GM19328 (cell line): Measurements from ENCODE around the gene ERGIC1.

ENCODE experiments used
- ATAC-seq: cut with Tn5 transposase; IDR thresholded peaks from one replicate; pipeline ENCODE4 v1.9.1; 2021; ENCODE audit warnings: mild to moderate bottlenecking, moderate library complexity; ENCODE audit not compliant: unreplicated experiment

The ERGIC1 gene

DNA sequence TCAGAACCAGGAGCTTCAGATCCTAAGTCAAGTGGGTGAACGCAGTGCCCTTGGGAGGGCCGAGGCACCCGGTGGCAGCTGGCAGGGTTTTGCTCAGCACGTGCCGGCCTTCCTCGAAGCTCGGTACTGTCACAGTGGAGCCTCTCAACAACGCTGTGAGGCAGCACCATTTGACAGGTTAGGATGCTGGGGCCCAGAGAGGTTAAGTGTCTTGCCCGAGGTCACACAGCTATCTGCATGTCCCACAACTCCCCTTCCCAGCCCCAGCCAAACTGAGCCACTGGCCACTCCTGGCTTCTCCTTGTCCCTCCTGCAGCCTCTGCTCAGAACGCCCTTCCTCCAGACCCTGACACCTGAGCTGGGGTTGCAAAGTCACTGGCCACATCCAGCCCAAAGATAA, 81.5 kb downstream of the ERGIC1 start:
- no peak for ATAC-seq

DNA sequence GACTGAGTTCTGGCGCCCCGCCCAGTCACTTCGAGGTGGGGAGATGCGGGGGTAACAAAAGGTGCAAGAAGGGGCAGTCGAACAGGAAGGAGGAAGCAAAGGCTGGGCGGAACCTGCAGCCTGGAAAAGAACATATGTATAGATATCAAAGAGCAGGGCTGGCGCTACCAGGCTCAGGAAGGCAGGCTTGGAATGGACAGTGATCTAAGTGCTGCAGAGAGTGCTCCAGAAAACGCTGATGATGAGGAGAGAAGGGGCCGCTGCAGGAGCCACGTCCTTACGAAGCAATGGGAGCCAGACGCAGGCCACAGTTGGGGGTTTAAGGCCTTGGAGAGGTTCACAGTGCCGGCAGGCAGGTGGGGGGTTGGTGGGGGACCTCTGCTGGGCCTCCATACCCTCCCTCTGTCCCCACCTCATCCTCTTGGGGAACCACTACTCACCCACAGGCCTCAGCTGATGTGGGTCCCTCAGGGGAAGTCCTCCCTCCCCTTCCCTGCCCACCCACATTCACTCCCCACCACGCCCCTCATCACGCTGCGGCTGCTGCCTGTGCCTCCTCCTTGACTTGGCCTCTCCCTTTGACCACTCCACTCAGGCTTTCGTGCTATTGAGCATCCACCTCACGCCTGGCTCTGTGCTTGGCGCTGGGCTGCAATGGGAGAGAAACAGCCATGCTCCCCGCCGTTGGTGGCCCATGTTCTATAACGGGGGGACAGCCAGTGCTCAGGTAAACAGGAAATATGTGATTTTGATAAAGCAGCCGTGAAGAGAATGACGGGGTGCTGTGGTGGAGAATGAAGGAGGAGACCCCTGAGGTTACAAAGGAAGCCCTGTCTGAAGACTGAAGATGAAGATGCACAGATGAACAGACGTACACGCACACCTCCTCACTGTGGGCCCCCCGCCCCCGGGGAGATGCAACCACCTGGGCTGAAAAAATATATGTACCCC, 84.6 kb downstream of the ERGIC1 start:
- no peak for ATAC-seq

DNA sequence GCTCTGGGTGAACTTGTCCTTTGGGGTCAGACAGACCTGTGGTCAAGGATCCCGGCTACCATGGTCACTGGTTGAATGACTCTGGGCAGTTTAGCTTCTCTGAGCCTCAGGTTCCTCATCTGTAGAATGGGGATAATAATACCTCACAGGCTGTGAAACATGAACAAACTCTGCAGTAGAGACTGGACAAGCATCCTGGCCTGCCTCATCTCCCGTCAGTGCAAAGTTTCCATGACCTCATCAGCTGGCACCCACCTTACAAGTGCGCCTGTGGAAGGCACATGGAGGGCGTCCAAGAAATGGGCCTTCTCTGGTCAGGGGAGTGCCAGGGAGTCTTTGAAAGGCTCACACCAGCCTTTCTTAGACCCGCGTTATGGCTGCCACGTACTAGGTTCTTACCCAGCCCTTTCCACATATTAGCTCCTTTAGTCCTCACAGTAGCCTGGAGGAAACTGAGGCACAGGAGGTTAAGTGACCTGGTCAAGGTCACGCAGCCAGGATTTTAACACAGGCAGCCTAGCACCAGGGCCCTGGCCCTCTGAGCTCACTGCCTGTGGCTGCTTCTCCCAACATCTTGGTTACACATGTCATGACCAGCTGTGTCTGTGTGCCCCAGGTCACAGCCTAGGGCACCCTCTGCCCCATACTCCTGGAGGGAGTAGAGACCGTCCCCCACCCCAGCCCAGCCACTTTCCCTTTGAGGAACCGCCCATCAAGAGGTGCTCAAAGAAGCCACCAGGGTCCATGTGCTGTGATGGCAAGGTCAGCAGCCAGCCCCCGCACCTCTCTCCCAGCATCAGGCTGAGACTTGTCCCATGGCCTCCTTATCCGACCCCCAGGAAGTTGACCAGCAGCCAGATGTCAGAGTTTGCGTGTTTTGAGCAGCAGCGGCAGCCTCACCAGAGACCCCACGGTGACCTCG, 85.7 kb downstream of the ERGIC1 start:
- no peak for ATAC-seq

DNA sequence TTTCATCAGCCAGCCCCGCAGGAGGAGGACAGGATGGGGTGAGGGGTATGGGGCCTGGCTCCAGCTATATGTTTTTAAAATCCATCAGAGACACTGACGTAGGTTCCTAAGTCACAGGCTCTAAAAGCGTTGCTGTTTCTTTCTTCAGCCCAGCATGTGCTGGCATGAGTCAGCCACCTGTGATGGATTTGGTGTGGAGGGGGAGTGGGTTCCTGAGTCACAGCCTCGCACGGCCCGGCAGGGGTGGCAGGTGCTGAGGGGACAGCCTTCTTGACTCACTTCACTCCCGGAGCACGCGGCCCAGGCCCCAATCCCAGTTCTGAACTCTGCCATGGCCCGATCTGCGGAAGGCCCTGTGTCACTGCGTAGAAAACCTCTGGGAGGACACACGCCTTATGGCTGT, 86.4 kb downstream of the ERGIC1 start:
- ATAC-seq = no peak

DNA sequence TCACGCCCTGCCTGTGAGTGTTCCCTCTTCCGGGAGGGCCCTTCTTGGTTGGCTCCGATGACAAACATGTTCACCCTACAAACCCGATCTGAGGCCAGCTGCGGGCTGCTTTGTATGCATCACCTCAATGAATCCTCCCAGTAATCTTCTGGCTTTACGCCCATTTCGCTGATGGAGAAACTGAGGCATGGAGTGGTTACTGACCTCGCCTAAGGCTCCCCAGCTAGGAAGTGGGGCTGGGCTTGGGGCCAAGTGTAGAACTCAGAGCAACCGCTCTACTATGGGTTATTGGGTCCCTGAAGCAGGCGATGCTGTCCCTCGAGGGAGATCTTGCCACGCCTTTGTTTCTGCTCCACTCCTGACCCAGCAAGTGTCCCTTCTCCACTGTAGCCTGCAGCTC, 86.9 kb downstream of the ERGIC1 start:
- ATAC-seq = no peak

DNA sequence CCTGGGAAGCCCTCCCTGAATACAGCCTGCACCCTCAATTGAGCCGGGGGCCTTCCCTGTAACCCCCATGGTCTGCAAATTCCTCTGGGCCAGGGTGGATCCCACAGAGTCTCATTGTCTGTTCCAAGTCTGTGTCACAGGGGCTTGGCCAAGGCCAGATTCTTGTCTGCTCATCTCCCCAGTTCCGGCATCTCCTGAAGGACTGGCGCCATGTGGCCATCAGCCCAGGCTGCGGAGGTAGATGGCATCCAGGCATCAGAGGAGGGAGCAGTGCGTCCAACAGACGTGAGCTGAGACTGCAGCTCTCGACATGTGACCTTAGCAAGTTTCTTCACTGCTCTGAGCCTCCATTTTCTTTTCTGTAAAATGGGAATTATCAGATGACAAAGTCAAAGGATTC, 87.9 kb downstream of the ERGIC1 start:
- no peak for ATAC-seq

DNA sequence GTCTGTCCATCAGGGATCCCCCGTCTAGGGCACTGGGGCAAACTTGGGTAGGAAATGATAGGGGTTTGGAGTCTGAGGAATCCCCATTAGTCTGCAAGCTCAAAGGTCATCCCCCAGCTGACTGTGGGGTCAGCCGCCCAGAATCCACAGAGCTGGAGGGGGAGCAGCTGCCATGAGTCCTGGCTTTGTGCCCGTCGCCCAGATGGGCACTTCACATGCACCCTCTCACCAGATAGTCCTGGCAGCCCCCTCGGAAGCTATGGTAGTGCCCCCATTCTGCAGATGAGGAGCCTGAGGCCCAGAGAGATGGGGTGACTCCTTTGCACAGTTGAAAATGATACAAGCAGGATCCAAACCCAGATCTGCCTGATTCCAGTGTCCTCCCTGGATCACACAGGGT, 89.5 kb downstream of the ERGIC1 start:
- ATAC-seq = no peak

DNA sequence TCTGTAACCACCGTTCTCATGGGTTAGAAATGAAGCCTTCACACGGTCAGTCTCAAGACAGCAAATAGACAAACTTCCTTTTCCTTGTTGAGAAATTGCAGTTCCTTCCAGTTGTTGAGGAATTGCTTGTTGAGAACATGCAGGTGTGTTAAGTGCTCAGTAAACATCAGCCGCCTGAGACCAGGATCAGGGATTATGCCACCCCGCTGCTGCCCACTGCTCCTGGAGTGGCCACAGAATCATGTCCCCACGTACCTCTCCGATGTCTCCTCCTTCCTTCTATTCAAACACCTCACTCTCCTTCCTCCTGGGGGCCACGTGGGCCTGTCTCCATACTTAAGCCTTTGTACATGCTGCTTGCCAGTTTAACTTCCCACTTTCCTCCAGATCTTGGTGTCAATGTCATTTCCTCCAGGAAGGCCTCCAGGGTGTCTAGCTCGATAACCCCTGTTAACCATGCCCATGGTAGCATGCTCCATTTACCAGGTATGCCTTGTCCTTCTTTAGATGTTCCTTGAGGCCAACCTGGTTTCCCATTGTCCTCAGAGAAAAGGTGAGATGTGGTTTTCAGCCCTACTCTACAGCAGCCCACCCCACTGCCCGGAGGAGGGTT, 91.4 kb downstream of the ERGIC1 start:
- no peak for ATAC-seq

DNA sequence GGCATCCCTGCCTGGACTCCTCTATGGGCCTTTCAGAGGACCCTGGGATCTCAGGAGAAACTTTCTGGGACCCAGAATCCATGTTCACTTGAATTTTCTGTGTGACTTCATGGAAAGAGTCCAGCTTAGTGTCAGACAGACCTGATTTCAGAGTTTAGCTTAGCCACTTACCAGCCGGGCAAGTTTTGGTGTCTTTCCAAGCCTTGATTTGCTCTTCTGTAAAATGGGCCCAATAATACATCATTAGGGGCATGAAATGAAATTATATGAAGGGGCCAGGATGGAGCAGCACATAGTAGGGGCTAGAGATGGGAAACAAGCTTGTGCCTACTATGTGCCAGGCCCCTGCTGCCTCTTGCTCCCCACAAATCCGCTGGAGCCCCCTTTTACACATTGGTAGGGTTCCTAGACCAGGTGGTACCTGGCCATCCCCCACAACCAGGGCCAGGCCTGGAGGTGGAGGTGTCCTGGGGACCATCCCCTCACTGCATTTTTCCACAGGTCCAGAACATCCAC, 92.0 kb downstream of the ERGIC1 start:
- no peak for ATAC-seq

DNA sequence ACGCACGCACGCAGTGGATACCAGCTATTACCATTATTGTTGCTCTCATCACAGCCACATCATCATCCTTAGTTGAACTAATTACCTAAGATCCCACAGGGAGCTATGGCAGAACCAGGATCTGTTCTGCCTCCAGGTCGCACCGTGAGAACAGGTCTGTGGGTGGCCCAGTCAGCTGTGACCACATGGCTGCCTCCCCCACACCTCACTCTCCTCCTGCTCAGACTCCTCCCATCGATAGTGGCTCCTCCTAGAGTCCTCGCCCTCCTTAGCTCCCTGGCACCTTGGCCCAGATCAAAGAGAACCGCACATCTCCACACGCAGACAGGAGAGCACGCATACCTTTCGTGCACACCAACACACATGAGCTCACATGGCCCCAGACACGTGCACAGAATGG, 92.7 kb downstream of the ERGIC1 start:
- no peak for ATAC-seq

DNA sequence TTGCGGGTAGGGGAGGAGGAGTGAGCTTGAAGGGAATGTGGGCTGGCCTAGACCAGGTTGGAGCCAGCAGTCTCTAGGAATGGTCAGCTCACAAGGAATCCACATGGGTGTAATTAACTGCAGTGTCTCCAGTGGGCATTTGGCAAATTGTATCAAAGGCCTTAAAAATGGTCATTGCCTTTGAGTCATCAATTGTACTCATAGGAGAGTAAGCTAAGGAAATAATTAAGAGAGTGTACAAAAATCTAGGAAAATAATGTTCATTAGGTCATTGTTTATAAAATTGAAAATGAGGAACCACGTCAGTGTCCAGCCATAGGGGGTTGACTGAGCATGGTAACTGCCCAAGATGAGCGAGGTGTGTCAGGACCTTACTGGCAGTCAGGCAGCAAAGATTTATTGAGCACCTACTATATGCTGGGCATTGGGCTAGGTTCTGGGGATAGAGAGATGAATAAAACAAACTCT, 95.4 kb downstream of the ERGIC1 start:
- ATAC-seq = no peak

DNA sequence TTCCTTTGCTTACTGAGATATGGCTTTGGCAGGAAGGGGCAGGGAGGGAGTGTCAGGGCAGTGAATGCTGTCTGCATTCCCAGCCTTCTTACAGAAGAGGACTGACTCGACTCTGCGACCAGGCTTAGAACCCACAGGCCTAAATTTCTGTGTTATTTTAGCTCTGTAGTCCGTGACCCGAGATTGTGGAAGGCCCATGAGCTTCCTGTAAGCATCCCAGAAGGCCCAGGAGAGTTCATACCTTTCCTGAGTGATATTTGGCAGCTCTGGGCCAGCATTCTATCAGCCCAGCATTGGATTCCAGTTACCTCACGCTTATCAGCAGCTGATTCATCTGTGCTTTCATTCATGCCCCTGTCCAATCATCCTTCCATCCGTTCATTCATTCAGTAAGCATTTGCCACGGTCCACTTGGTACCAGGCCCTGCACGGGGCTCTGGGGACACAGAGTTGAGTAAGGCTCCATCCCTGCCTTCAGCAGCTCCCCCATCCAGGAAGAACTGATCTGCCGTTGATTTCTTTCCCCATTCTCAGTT, 97.0 kb downstream of the ERGIC1 start:
- no peak for ATAC-seq

DNA sequence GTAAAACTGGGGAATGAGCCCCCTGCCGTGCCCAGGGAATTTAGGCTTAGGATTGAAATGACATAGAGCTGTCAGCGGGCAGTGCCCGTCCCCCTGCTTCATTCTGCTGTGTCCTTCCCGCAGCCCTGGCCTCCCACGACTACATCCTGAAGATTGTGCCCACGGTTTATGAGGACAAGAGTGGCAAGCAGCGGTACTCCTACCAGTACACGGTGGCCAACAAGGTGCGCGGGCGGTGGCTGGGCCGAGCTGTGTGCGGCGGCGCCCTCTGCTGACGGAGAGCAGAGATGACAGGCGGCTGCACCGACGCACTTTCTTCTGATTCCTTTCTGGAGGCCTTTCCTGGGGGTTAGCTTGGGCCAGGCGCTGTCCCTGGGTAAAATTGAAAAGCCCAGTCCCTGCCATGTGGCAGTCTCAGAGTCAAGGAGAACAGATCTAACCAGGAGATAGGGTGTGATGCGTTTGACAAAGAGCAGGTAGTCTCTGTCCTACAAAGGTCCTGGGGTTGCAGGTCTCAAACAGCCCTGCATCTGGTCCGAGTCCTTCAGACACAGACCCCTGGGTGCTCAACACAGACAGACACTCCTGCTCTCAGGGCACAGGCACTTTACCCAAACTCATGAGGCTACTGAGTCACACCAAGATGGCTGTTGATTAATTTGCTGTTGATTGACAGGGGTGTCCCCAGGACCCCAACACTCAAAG, 98.4 kb downstream of the ERGIC1 start:
- ATAC-seq = no peak

DNA sequence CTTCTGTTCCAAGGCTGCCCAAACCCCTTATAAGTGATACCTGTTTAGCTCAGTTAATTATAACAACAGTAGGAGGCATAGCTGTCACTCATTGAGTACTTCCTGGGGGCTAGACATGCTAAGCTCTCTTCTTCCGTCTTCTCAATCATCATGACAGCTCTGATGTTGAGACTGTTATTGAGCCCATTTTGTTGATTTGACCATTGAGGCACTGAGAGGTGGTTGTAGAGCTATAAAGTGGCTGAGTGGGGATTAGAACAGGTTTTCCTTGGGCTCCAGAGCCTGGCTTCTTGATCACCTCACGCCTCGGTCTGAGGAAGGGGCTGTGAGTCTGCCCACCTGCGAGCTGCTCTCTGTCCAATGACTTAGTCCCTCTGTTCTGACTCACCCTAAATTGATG, 99.2 kb downstream of the ERGIC1 start:
- no peak for ATAC-seq

DNA sequence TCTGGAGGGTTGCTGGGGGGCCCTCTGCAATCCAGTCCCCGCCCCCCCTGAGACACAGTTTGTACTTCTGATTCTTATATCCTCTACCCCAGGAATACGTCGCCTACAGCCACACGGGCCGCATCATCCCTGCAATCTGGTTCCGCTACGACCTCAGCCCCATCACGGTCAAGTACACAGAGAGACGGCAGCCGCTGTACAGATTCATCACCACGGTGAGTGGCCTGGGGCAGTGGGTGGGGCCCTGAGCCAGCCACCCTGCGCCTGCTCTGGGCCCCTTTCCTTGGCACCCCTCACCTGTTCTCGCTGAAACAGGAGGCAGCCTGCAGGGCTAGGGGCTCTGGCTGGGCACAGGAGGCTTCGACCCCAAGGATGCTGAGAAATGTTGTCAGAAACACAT, 101.0 kb downstream of the ERGIC1 start:
- no peak for ATAC-seq

DNA sequence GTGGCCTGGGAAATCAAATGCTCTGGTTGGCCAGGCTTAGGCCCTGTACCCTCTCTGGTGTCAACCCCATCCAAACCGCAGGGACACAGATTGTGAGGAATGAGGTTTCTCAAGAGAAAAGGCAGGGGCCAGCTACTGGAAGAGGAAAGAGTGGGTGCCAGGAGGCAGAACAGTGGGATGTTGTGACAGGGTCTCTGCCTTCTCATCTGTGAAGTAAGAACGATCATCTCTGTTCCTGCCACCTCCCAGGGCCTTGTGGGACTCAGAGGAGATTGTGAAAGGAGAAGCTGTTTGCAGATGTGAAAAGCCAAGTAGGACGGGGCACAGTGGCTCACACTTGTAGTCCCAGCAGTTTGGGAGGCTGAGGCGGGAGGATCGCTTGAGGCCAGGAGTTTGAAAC, 102.3 kb downstream of the ERGIC1 start:
- ATAC-seq = no peak

DNA sequence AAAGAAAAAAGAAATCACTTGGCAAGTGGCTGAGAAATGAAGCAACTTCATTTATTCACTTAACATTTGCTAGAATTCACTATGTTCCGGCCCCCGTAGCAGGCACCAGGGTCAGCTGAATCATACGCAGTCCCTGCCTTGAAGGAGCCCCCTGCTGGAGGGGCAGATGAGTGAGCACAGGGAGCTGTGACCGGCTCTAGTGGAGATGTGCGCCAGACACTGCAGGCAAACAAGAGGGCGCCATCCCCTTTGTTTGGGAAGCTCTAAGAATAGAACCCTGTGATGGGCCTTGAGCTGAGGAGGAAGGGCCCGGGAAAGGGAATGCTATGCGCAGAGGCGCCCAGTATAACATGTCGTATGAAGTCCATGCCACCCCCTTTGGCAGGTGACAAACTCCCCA, 105.0 kb downstream of the ERGIC1 start:
- ATAC-seq = no peak

DNA sequence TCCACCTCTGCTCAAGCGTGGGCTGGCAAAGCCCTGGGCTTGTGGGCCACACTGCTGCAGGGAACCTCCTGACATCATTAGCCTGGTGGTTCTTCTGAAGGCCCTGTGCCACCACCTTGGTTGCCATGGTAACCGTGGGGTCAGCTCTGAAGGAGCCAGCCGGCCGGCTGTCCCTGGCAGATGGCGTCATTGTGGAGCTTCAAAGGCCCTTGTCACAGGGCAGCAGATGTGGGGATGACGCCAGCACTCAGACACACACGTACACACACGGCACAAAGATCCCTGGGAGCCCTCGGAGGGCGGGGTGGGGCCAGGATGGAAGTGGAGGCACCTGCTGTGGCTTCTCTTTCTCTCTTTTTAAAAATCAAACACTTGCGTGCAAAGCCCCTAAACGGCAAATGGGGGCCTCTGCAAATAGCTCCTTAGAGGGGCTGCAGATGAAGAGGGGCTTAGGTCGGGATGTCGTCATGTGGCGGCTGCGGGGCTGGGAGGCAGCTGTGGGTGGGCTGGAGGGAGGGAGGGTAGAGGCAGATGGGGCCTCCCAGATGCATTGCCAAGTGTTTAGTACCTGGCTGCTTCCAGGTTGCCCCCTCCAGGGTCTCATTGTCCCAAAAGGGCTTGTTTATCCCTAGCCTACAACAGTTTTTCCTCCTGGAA, 105.7 kb downstream of the ERGIC1 start:
- no peak for ATAC-seq

DNA sequence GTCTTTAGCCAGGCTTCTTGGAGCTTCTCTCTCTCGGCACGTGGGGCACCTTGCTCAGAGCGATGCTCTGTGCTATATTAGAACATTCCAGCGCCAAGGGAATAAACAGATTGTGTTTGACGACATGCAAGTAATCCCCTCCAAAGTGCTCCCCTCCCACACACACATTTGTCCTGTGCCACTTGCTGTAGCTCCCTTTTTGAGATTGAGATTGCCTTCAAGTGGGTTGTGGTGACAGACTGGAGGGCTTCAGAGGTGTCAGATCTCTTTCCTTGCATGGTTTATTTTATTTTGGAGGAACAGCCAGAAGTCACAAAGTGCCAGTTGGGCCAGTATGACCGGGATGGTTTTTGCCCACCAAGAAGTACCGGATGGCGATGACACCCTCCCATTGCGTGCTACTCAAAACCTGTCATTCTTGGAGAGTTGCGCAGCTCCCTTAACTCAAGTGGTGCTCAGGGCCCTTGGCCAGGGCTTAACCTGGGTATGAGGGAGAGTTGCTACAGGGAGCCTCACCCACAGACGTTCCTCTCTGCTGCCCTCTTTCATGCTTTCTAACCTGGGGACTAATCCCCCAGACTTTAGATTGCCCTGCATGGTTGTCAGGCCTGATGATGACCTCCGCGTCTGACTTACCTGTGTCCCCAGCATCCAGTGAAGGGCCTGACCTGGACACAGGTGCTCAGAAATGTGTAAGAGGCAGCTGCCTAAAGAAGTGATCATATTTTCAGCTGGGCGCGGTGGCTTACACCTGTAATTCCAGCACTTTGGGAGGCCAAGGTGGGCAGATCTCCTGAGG, 106.4 kb downstream of the ERGIC1 start:
- no peak for ATAC-seq
